ENCODE results near the gene AP5S1. TPM values are rescaled to one million over a fixed set of nuclear protein-coding genes. Genes with fewer than 3 reads are reported as not detected.

Gene AP5S1
- total and polyA plus RNA-seq, 2 of the 13 experiments (the other 11 are each of a cell fraction or from before 2014, with no cell fraction given): 7.9 to 23.2 TPM

DNA sequence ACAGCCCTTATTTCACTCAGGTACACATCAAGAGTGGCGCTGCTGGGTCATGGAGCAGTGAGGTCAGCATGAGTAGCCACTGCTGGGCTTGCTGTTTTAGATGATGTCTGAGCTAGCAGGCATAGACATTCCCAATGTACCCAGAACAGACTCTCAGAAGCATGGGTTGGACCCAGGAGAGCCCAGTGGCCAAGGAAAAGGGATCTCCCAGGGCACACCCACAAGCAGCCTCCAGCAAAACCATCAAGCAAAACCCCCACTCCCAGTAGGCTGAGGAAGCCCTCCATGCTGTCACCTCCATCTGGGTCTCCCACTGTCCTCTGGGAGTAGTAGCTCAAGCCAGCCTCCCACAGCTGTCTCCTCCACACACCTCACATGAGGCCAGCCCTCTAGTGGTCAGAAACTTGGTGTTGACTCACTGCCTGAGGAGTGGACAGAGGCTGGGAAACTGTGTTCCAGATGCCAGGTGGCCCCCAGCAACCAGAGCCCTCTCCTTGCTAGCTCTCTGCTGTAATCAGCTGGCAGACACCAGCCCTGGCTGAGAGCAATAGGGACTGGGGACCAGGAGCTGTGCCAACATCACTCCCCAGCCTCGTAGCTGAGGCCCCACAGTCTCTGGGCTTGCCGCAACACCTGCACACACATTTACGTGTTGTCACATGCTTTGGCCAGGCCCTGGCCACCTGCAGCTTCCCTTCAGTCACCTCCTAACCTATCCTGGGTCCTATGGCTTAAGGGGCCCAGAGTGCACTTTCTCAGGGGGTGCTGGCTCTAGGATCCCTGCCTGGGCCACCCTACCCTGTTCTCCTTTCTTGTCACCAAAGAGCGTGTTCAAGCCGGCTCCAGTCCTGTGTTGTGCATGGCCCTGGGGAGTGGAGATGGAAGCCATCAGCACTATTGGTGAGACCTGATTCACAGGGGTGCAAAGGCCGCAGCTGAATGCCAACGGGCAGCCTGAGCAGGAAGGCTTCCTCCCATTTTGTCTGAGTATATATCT, 1.9 kb upstream of the AP5S1 start (continued):
- TF ChIP-seq ZNF460 (CRISPR knock-in tag; IDR thresholded peaks at IDR 0.05; ENCODE audit: borderline replicate concordance) (peak; percentile 17; the same call in 1 of the 2 replicates), PAX8 (CRISPR knock-in tag; IDR thresholded peaks at IDR 0.05; ENCODE audit: borderline replicate concordance) (no peak), CREM (IDR thresholded peaks at IDR 0.05) (0 out of 2 replicates have a peak, but pooled peaks have one; percentile 25), CREM (CRISPR knock-in tag; IDR thresholded peaks at IDR 0.05) (no peak), MTA1 (CRISPR knock-in tag; IDR thresholded peaks at IDR 0.05; ENCODE audit: borderline replicate concordance) (0 out of 2 replicates have a peak, but pooled peaks have one; percentile 52), ZNF749 (CRISPR knock-in tag; IDR thresholded peaks at IDR 0.05; ENCODE audit: borderline replicate concordance) (peak; percentile 43; the same call in 1 of the 2 replicates), RAD21 (CRISPR knock-in tag; IDR thresholded peaks at IDR 0.05) (peak; percentile 88), NCOR1 (IDR thresholded peaks at IDR 0.05; ENCODE audit: borderline replicate concordance, low read length) (no peak), NCOA2 (CRISPR knock-in tag; IDR thresholded peaks at IDR 0.05) (peak; percentile 60; the same call in 1 of the 2 replicates), EED (CRISPR knock-in tag; IDR thresholded peaks at IDR 0.05) (peak; percentile 83), ISL2 (CRISPR knock-in tag; IDR thresholded peaks at IDR 0.05) (peak; percentile 56; the same call in 1 of the 2 replicates), KDM6A (CRISPR knock-in tag; IDR thresholded peaks at IDR 0.05; ENCODE audit: low read depth) (no peak), ZNF136 (CRISPR knock-in tag; IDR thresholded peaks at IDR 0.05; ENCODE audit: low read depth) (peak; percentile 87), ZNF563 (CRISPR knock-in tag; IDR thresholded peaks at IDR 0.05) (peak; percentile 63; the same call in 1 of the 2 replicates)
- TF ChIP-seq, protein P1, sequence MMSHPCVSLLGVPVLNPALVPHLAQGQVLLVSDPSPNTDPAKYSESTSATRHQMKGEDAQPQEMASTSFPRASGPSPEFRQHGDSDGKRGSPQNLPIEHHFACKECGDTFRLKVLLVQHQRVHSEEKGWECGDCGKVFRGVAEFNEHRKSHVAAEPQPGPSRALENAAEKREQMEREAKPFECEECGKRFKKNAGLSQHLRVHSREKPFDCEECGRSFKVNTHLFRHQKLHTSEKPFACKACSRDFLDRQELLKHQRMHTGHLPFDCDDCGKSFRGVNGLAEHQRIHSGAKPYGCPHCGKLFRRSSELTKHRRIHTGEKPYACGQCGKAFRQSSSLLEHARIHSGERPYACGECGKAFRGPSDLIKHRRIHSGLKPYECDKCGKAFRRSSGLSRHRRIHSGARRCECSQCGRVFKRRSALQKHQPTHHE (CRISPR knock-in tag; IDR thresholded peaks at IDR 0.05; ENCODE audit: borderline replicate concordance): no peak; the same call in 1 of the 2 replicates
- TF ChIP-seq, protein P2, sequence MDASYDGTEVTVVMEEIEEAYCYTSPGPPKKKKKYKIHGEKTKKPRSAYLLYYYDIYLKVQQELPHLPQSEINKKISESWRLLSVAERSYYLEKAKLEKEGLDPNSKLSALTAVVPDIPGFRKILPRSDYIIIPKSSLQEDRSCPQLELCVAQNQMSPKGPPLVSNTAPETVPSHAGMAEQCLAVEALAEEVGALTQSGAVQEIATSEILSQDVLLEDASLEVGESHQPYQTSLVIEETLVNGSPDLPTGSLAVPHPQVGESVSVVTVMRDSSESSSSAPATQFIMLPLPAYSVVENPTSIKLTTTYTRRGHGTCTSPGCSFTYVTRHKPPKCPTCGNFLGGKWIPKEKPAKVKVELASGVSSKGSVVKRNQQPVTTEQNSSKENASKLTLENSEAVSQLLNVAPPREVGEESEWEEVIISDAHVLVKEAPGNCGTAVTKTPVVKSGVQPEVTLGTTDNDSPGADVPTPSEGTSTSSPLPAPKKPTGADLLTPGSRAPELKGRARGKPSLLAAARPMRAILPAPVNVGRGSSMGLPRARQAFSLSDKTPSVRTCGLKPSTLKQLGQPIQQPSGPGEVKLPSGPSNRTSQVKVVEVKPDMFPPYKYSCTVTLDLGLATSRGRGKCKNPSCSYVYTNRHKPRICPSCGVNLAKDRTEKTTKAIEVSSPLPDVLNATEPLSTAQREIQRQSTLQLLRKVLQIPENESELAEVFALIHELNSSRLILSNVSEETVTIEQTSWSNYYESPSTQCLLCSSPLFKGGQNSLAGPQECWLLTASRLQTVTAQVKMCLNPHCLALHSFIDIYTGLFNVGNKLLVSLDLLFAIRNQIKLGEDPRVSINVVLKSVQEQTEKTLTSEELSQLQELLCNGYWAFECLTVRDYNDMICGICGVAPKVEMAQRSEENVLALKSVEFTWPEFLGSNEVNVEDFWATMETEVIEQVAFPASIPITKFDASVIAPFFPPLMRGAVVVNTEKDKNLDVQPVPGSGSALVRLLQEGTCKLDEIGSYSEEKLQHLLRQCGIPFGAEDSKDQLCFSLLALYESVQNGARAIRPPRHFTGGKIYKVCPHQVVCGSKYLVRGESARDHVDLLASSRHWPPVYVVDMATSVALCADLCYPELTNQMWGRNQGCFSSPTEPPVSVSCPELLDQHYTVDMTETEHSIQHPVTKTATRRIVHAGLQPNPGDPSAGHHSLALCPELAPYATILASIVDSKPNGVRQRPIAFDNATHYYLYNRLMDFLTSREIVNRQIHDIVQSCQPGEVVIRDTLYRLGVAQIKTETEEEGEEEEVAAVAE (CRISPR knock-in tag; IDR thresholded peaks at IDR 0.05; ENCODE audit: borderline replicate concordance): peak; percentile 89; the same call in 1 of the 2 replicates
- TF ChIP-seq, protein P3, sequence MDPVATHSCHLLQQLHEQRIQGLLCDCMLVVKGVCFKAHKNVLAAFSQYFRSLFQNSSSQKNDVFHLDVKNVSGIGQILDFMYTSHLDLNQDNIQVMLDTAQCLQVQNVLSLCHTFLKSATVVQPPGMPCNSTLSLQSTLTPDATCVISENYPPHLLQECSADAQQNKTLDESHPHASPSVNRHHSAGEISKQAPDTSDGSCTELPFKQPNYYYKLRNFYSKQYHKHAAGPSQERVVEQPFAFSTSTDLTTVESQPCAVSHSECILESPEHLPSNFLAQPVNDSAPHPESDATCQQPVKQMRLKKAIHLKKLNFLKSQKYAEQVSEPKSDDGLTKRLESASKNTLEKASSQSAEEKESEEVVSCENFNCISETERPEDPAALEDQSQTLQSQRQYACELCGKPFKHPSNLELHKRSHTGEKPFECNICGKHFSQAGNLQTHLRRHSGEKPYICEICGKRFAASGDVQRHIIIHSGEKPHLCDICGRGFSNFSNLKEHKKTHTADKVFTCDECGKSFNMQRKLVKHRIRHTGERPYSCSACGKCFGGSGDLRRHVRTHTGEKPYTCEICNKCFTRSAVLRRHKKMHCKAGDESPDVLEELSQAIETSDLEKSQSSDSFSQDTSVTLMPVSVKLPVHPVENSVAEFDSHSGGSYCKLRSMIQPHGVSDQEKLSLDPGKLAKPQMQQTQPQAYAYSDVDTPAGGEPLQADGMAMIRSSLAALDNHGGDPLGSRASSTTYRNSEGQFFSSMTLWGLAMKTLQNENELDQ (CRISPR knock-in tag; IDR thresholded peaks at IDR 0.05; ENCODE audit: borderline replicate concordance): no peak

Data from HepG2 (cell line).